DOHH2 (cell line): ENCODE results near the gene COL18A1.

Experiments
- CTCF ChIP-seq: fragments of 200-600 bp; sonication (generic); IDR thresholded peaks from one replicate; pipeline ENCODE4 v1.5.1; 2014; ENCODE audit warnings: antibody characterized with exemption, mild to moderate bottlenecking, low read depth, low read length; ENCODE audit not compliant: poor library complexity, severe bottlenecking
- EZH2phosphoT487 ChIP-seq: fragments of 200-600 bp; sonication (generic); IDR thresholded peaks from 2 replicates; pipeline ENCODE4 v1.6.1; 2017; ENCODE audit warnings: borderline replicate concordance, mild to moderate bottlenecking, antibody characterized with exemption, low read length, moderate library complexity, mixed read lengths

GRCh38 chr21:45439901-45440461, 35.0 kb downstream of the COL18A1 start:
- no peak for TF ChIP-seq CTCF
- TF ChIP-seq EZH2phosphoT487: no peak
